Right ventricle myocardium superior (tissue), 1 donor: ENCODE measurements around the gene CACNG4. TPM values are rescaled to one million over a fixed set of nuclear protein-coding genes. Genes with fewer than 3 reads are reported as not detected.

Experiments
- ATAC-seq: fragments of 200-7000 bp; cut with Tn5 transposase; one replicate; pipeline ENCODE4 v1.9.1; 2020; ENCODE audit warnings: mild to moderate bottlenecking; ENCODE audit not compliant: poor library complexity
- DNase-seq: peaks from one replicate; pipeline ENCODE4 v3.0.0-alpha.2; 2020
- intact Hi-C: fragments of 100-400 bp; cut with DNase I; formaldehyde crosslinking; loops from one replicate; pipeline ENCODE4 v1.11.2; 2022
- total RNA-seq: library from RNA; stranded (reverse); fragmentation: NEBNext Ultra II Directional; extraction: Animal tissue kit (Norgen Biotek cat#: 25700); gene quantifications from one replicate; pipeline ENCODE4 v1.2.1, GENCODE V29; 2021
- donor health status: DM: no; HTN: yes; CAD: no; lungs with severe emphysema.

The CACNG4 gene
- total RNA-seq, 1 donor from 2014 or later: not detected

DNA sequence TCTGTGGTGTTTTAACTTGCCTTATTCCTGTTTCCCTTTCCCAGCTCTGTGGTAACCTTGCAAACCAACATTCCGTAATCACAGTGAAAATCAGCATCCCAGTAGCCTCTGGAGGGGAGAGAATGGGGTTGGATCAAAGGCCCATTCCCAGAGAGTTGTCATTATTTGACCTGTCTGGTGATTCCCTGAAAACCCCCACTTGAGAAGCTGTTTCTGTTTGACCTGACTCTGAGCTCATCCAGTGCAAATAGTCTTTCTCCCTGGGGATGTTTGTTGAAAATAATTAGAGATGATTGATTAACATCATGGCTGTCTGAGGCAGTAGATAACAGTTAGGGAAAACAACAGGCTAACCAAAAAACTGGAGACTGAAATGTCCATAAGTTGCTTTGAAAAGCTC lies 82.9 kb downstream of the CACNG4 start:
- intact Hi-C loops: no loop called here
- ATAC-seq: no peak

DNA sequence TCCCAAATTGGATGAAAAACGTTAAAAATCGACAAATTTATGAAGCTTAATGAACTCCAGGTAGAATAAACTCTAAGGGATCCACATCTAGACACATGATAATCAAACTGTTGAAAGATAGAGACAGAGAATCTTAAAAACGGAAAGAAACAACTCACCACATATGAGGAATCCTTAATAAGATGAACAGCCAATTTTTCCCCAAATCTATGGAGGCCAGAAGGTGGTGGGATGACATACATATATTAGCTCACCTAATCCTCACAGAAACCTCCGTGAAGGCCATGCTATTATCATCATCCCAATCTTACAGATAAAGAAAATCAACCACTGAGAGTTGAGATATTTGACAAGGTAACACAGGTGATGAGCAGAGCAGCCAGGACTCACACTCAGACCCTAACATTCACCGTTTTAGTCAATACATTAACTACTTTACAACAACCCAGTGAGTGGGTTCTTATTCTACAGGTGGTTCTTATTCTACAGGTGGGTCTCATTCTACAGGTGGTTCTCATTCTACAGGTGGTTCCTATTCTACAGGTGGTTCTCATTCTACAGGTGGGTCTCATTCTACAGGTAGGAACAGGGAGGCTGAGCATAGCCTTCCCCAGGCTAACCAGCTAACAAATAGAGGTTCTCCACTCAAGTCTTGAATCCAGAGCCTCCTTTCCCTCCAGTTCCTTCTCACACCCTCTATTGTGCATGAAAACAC lies 84.7 kb downstream of the CACNG4 start:
- DNase-seq (no peak), ATAC-seq (no peak)
- intact Hi-C loops: no loop called here

More for the DNA sequence above, 82.9 kb downstream of the CACNG4 start:
- no peak for DNase-seq

DNA sequence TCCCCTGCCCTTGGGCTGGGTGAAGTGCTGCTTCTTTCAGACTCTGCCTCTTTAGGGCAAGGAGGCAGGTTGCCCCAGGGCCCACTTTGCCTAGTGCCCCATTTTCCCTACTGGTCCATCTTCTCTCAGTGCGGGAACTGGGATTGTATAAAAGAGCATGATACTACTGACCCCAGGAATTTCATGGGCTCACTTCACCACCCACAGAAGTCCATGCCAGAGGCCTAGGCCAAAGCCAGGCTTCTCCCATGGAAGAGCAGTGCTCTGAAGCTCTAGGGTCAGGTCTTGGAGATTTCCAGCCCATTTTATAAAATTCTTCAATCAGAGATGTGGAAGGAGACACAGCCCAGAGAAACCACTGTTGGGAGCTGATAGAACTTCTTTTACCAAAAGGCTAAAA lies 85.6 kb downstream of the CACNG4 start:
- intact Hi-C loops: no loop called here
- ATAC-seq (no peak), DNase-seq (no peak)

GRCh38 chr17:67050471-67051154 lies 86.1 kb downstream of the CACNG4 start:
- DNase-seq: no peak
- no peak for ATAC-seq
- intact Hi-C loops: no loop called here

- DNase-seq: no peak
These were observed 86.6 kb downstream of the CACNG4 start for GRCh38 chr17:67051155-67051538.

GRCh38 chr17:67051837-67052236 lies 87.3 kb downstream of the CACNG4 start:
- intact Hi-C loops: no loop called here
- ATAC-seq (no peak), DNase-seq (no peak)

More at GRCh38 chr17:67051155-67051538, 86.6 kb downstream of the CACNG4 start:
- no peak for ATAC-seq
- intact Hi-C loops: no loop called here

DNA sequence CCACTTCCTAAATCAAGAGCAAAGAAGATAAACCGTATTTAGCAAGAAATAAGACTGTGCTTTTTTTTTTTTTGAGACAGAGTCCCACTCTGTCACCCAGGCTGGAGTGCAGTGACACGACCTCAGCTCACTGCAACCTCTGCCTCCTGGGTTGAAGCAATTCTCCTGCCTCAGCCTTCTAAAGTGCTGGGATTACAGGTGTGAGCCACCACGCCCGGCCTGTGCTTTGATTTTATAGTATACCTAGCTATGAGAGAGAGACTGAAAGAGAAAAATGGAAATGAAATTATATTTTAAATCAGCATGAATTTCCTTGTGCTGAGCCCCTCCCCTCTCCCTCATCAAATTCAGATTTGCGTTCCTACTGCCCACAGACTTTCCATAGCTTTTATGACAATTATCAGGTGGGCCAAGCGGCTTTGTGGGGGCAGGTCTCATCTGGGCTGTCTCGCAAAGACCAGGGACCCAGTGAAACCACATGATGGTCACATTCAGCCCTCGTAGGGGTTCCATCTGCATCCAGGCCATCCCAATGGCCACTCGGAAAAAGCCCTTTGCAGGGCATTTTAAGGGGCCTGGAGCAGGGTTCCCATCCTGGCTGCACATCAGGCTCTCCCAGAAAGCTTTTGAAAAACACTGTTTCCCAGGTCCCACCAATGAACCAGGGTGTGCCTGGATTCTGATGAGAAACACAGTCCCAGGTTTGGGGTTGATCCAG lies 88.4 kb downstream of the CACNG4 start:
- intact Hi-C loops: no loop called here
- ATAC-seq: no peak
- no peak for DNase-seq

GRCh38 chr17:67053438-67054000 lies 89.0 kb downstream of the CACNG4 start:
- DNase-seq (no peak), ATAC-seq (no peak)
- intact Hi-C loops: no loop called here

GRCh38 chr17:67054011-67054591 lies 89.6 kb downstream of the CACNG4 start:
- no peak for DNase-seq
- intact Hi-C loops: no loop called here

GRCh38 chr17:67054608-67055007 lies 90.1 kb downstream of the CACNG4 start:
- intact Hi-C loops: no loop called here
- ATAC-seq (no peak), DNase-seq (no peak)

More at GRCh38 chr17:67054011-67054591, 89.6 kb downstream of the CACNG4 start:
- no peak for ATAC-seq

DNA sequence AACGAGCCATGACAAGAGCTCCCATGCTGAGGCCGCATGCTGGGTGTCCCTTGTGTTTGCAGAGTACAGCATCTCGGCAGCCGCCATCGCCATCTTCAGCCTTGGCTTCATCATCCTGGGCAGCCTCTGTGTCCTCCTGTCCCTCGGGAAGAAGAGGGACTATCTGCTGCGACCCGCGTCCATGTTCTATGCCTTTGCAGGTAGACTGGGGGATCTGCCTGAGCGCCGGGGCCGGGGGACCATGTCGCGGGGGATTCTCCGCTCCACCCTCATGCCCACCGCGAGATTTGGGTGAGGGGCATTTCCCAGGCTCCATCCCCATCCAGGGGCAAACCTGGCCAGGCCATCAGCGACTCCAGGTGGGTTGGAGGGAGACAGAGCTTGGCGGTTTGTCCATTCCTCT lies 90.5 kb downstream of the CACNG4 start:
- intact Hi-C loops: no loop called here
- DNase-seq: no peak
- no peak for ATAC-seq

- intact Hi-C loops: no loop called here
- peak; percentile 73 for ATAC-seq
These were observed 91.6 kb downstream of the CACNG4 start for GRCh38 chr17:67055811-67056745.

GRCh38 chr17:67056746-67057490 lies 92.4 kb downstream of the CACNG4 start:
- intact Hi-C loops: no loop called here
- DNase-seq (no peak), ATAC-seq (peak; percentile 75)

More at GRCh38 chr17:67055811-67056745, 91.6 kb downstream of the CACNG4 start:
- DNase-seq: no peak

DNA sequence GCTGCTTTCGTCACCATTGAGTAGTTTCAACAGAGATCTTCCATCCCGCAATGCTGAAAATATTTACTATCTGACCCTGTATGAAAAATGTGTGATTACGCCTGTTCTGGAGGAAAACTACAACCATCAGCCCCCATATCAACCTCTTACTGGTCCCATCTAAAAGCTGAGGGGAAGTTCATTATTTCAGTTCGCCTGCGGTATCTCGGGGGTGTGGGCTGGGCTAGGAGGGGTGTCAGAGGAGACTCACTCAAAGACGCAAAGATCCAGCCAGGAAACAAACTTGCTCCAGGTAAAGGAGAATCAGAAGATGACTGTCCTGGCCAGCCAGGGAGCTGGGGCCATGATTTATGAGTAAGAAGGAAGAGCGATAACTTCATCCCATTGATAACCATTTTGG lies 93.5 kb downstream of the CACNG4 start:
- ATAC-seq (no peak), DNase-seq (no peak)
- intact Hi-C loops: no loop called here

- DNase-seq (no peak), ATAC-seq (no peak)
- intact Hi-C loops: no loop called here
These were observed 94.9 kb downstream of the CACNG4 start for GRCh38 chr17:67059372-67059771.

DNA sequence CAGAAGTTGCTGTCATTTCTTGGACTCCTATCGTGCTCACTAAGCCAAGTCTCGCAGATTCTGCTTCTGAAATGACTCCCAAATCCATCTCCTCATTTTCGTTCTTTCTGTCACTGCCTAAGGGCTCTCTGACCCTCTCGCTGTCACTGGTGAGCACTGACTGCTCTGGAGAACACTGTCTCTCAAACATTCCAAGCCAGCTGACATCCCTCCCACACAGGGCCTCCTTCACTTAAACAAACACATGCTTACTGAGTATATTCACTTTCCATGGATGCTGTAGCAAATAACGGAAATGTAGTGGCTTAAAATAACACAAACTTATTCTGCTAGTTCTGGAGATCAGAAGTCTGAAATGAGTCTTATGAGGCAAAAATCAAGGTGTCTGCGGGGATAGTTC lies 98.6 kb downstream of the CACNG4 start:
- DNase-seq (no peak), ATAC-seq (no peak)
- intact Hi-C loops: no loop called here

DNA sequence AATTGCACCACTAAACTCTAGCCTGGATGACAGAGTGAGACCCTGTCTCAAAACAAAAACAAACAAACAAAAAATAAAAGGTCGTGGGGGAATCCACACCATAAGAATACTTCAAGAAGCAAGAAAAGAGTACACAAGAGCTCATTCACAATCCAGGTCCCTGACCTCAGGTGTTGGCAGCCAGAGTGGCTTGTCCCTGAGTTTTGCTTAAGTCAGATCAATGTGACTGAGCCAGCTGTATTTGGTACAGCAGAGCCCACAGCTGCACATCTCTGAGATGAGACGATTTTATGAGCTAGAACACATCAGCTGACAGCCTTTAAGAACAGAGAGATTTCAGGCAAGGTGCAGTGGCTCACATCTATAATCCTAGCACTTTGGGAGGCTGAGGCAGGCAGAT lies 102.2 kb downstream of the CACNG4 start:
- no peak for ATAC-seq
- intact Hi-C loops: no loop called here
- DNase-seq: no peak
